GM13977 (cell line): ENCODE data around the gene LILRB4.
"Not testable (repeated sequence)": the region's sequence is repeated elsewhere in the genome, so short reads cannot be mapped to it uniquely, and the experiment has no call there.

Source experiments
- DNase-seq: peaks from one replicate; pipeline ENCODE4 v3.0.0; 2012; ENCODE audit warnings: low spot score
- CTCF ChIP-seq: IDR thresholded peaks from 2 replicates; pipeline ENCODE4 v1.5.1; 2012; ENCODE audit warnings: mild to moderate bottlenecking, control low read depth; ENCODE audit not compliant: insufficient read depth; ENCODE audit errors: extremely low read depth, missing control alignments
- in situ Hi-C: fragments of 300-500 bp; cut with MboI; formaldehyde crosslinking; loops from one replicate; pipeline ENCODE4 v1.12.0; 2022; ENCODE audit warnings: low sequenced_read_pairs, low pct_unique_long_range_greater_than_20kb, mixed read lengths, inconsistent platforms; ENCODE audit not compliant: unreplicated experiment

LILRB4 gene

GRCh38 chr19:54662730-54663129 lies at the start of gene LILRB4:
TSS of gene LILRB4 (plus strand) at chr19:54662985. CDS start at chr19:54663034, 49 bp downstream.
- peak; percentile 44 for DNase-seq
- TF ChIP-seq CTCF, result no peak
- in situ Hi-C loops, result no loop called here

- no peak for TF ChIP-seq CTCF
- in situ Hi-C loops, result no loop called here
- no peak for DNase-seq
Observed at GRCh38 chr19:54614726-54615125, 48.1 kb upstream of the LILRB4 start.

- in situ Hi-C loops, result no loop called here
Observed at GRCh38 chr19:54616057-54616456, 46.7 kb upstream of the LILRB4 start.

GRCh38 chr19:54616821-54617560 lies 45.8 kb upstream of the LILRB4 start:
- no peak for TF ChIP-seq CTCF
- in situ Hi-C loops, result no loop called here
- peak; percentile 52 for DNase-seq

More at GRCh38 chr19:54616057-54616456, 46.7 kb upstream of the LILRB4 start:
- DNase-seq, result no peak
- TF ChIP-seq CTCF, result no peak

GRCh38 chr19:54620464-54620863 lies 42.3 kb upstream of the LILRB4 start:
- in situ Hi-C loops, result no loop called here
- no peak for TF ChIP-seq CTCF
- DNase-seq, result no peak

- in situ Hi-C loops, result no loop called here
- TF ChIP-seq CTCF, result no peak
Observed at GRCh38 chr19:54622431-54622830, 40.4 kb upstream of the LILRB4 start.

GRCh38 chr19:54624234-54624633 lies 38.6 kb upstream of the LILRB4 start:
- in situ Hi-C loops, DNase-seq: not testable (repeated sequence)

More at GRCh38 chr19:54622431-54622830, 40.4 kb upstream of the LILRB4 start:
- DNase-seq, result no peak

GRCh38 chr19:54624934-54625730 lies 37.7 kb upstream of the LILRB4 start:
- in situ Hi-C loops, DNase-seq: not testable (repeated sequence)
